Measurements from ENCODE around the gene CCR7.

CCR7 gene

GRCh38 chr17:40605306-40605705 is 40.0 kb upstream of the CCR7 start:
- Histone ChIP-seq H3K4me3 (ENCODE audit: low read depth in 1 of 2, low read length in 1 of 2) (no peak overlapping the region), H3K36me3 (no peaks in the 10 kb centered on the region), H3K27ac (no peak overlapping the region), H3K4me1 (ENCODE audit: control insufficient read depth in 1 of 2, insufficient read depth in 1 of 2, low read depth in 1 of 2, low read length in 1 of 2) (no peaks in the 10 kb centered on the region), H3K9me3 (no peaks in the 10 kb centered on the region), H3K27me3 (peaks cover 3% of the 10 kb centered on the region)
- TF ChIP-seq CTCF (IDR thresholded peaks at IDR 0.05): no peak

- no peaks in the 10 kb centered on the region for H3K36me3 ChIP-seq
- TF ChIP-seq CTCF (IDR thresholded peaks at IDR 0.05): no peak
- H3K4me1 ChIP-seq (ENCODE audit: control insufficient read depth in 1 of 2, insufficient read depth in 1 of 2, low read depth in 1 of 2, low read length in 1 of 2): no peaks in the 10 kb centered on the region
- H3K27ac ChIP-seq: no peak overlapping the region
- H3K9me3 ChIP-seq: no peaks in the 10 kb centered on the region
- no peaks in the 10 kb centered on the region for H3K27me3 ChIP-seq
- H3K4me3 ChIP-seq (ENCODE audit: low read depth in 1 of 2, low read length in 1 of 2): no peak overlapping the region
Observed at GRCh38 chr17:40604327-40605080, 39.2 kb upstream of the CCR7 start.

GRCh38 chr17:40602445-40603443 is 37.5 kb upstream of the CCR7 start:
- H3K4me3 ChIP-seq (ENCODE audit: low read depth in 1 of 2, low read length in 1 of 2): no peak overlapping the region
- H3K27me3 ChIP-seq: no peaks in the 10 kb centered on the region
- H3K9me3 ChIP-seq: no peaks in the 10 kb centered on the region
- H3K36me3 ChIP-seq: no peaks in the 10 kb centered on the region
- H3K4me1 ChIP-seq (ENCODE audit: control insufficient read depth in 1 of 2, insufficient read depth in 1 of 2, low read depth in 1 of 2, low read length in 1 of 2): no peaks in the 10 kb centered on the region
- no peak overlapping the region for H3K27ac ChIP-seq
- no peak for TF ChIP-seq CTCF (IDR thresholded peaks at IDR 0.05)

GRCh38 chr17:40600486-40601046 is 35.3 kb upstream of the CCR7 start:
- Histone ChIP-seq H3K36me3 (no peaks in the 10 kb centered on the region), H3K27ac (no peak overlapping the region), H3K4me3 (ENCODE audit: low read depth in 1 of 2, low read length in 1 of 2) (no peak overlapping the region), H3K4me1 (ENCODE audit: control insufficient read depth in 1 of 2, insufficient read depth in 1 of 2, low read depth in 1 of 2, low read length in 1 of 2) (no peaks in the 10 kb centered on the region), H3K27me3 (no peaks in the 10 kb centered on the region), H3K9me3 (no peaks in the 10 kb centered on the region)
- TF ChIP-seq CTCF (IDR thresholded peaks at IDR 0.05): no peak

GRCh38 chr17:40599468-40599763 is 34.1 kb upstream of the CCR7 start:
- H3K36me3 ChIP-seq: no peaks in the 10 kb centered on the region
- no peak for TF ChIP-seq CTCF (IDR thresholded peaks at IDR 0.05)
- H3K4me1 ChIP-seq (ENCODE audit: control insufficient read depth in 1 of 2, insufficient read depth in 1 of 2, low read depth in 1 of 2, low read length in 1 of 2): no peaks in the 10 kb centered on the region
- no peaks in the 10 kb centered on the region for H3K9me3 ChIP-seq
- no peaks in the 10 kb centered on the region for H3K27me3 ChIP-seq
- H3K4me3 ChIP-seq (ENCODE audit: low read depth in 1 of 2, low read length in 1 of 2): no peak overlapping the region
- H3K27ac ChIP-seq: no peak overlapping the region

Measured in neutrophil (primary cell).